K562 (cell line): ENCODE results near the gene OLAH. TPM values are rescaled to one million over a fixed set of nuclear protein-coding genes. Genes with fewer than 3 reads are reported as not detected.

Source experiments
- FOXA1 ChIP-seq: fragments of 450-650 bp; IDR thresholded peaks from 2 replicates; pipeline ENCODE4 v1.6.1; 2016; ENCODE audit warnings: mild to moderate bottlenecking, borderline replicate concordance
- FOXK1 ChIP-seq: sonication (generic); formaldehyde crosslinking; IDR thresholded peaks from 2 replicates; pipeline ENCODE4 v1.8.0; 2022; ENCODE audit warnings: missing genetic modification reagents, mild to moderate bottlenecking, borderline replicate concordance
- GATA2 ChIP-seq: sonication (generic); formaldehyde crosslinking; IDR thresholded peaks from 2 replicates; pipeline ENCODE4 v1.4.0; 2020; ENCODE audit warnings: mild to moderate bottlenecking, missing genetic modification reagents
- JUND ChIP-seq, 2 experiments: IDR thresholded peaks; 2 replicates in 1 of 2; 3 replicates in 1 of 2; pipeline ENCODE4 v1.6.1; 2011; ENCODE audit warnings: borderline replicate concordance in 2 of 2, low read depth in 2 of 2, low read length in 2 of 2, improper control_type of control experiment in 1 of 2, missing biosample characterization in 1 of 2, missing genetic modification characterization in 1 of 2, missing genetic modification reagents in 1 of 2
- KLF16 ChIP-seq: IDR thresholded peaks from 2 replicates; pipeline ENCODE4 v1.6.1; 2016; ENCODE audit warnings: antibody characterized with exemption
- PHTF2 ChIP-seq: fragments of 250-450 bp; sonication (Bioruptor Pico); IDR thresholded peaks from 2 replicates; pipeline ENCODE4 v1.5.0; 2021; ENCODE audit warnings: mild to moderate bottlenecking
- RB1 ChIP-seq: fragments of 450-650 bp; IDR thresholded peaks from 2 replicates; pipeline ENCODE4 v1.6.1; 2017; ENCODE audit warnings: low read depth, mild to moderate bottlenecking
- RBM22 ChIP-seq: fragments of 200-400 bp; formaldehyde crosslinking; IDR thresholded peaks from 2 replicates; pipeline ENCODE4 v1.6.1; 2018; ENCODE audit warnings: low read length, low read depth; ENCODE audit not compliant: poor library complexity, severe bottlenecking
- polyA plus RNA-seq, 8 experiments: library from polyadenylated mRNA; depleted of rRNA in 4 of 8; stranded (reverse) in 5 of 8; unstranded in 3 of 8; fragments of >200 nt; fragmentation: Nextera tagmentation in 2 of 8; fragmentation: Illumina TruSeq in 1 of 8; extraction: Ambion mirVana in 2 of 8; extraction: Trizol in 1 of 8; gene quantifications; 2 replicates each; pipeline versions ENCODE4 v1.2.1 to v1.2.3, GENCODE V29; 2011 to 2014; ENCODE audit warnings: inconsistent platforms in 1 of 8, missing spikeins in 1 of 8
- total RNA-seq, 7 experiments: library from RNA; depleted of rRNA in 6 of 7; stranded (reverse); fragments of >200 nt in 6 of 7; fragmentation: Illumina TruSeq in 2 of 7; extraction: Trizol in 2 of 7; gene quantifications; 2 replicates each; pipeline versions ENCODE4 v1.2.1 to v1.2.3, GENCODE V29; 2011 to 2021; ENCODE audit warnings: low replicate concordance in 1 of 7
- TF ChIP-seq, protein P1 (sequence below): sonication (generic); formaldehyde crosslinking; IDR thresholded peaks from 2 replicates; pipeline ENCODE4 v1.8.1; 2023; ENCODE audit warnings: mild to moderate bottlenecking, missing genetic modification reagents
- TF ChIP-seq, protein P2 (sequence below): fragments of 450-650 bp; IDR thresholded peaks from 2 replicates; pipeline ENCODE4 v1.6.1; 2017; ENCODE audit warnings: antibody characterized with exemption, mild to moderate bottlenecking
- TF ChIP-seq, protein P3 (sequence below), 2 experiments: fragments of 450-650 bp; formaldehyde crosslinking in 1 of 2; IDR thresholded peaks; 2 replicates each; pipeline versions ENCODE4 v1.4.0 to v1.6.1; 2014 to 2020; ENCODE audit warnings: mild to moderate bottlenecking in 2 of 2, borderline replicate concordance in 1 of 2, low read depth in 1 of 2

OLAH gene
- total and polyA plus RNA-seq, 9 of the 15 experiments (the other 6 are each of a cell fraction or from before 2014, with no cell fraction given) = 0.11 to 0.45 (median 0.18) TPM; not detected in 3

DNA sequence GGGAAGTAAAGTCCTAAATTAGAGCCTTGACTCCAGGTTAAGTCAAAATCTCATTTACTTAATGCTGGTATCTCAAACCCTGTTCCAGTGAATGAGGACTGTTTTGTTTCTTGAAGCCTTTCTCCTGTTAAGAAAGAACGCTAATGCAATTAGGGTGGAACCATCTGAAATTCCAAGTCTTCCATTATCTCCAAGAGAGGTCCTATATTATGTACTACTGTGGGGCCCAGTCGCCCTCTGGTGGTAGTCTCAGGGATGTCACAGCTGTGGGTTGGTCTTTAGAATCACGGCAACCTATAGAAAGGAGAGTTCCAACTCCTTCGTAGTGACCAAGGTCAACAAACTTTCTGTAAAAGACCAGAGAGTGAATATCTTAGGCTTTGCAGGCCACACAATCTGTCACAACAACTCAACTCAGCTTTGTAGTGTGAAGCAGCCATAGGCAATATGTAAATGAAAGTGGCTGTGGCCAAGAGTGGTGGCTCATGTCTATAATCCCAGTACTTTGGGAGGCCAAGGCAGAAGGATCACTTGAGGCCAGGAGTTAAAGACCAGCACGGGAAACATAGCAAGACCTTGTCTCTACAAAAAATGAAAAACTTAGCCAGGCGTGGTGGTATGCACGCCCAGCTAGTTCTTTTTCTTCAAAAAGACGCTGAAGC is 62.7 kb downstream of the OLAH start (continued):
- TF ChIP-seq, protein P1, sequence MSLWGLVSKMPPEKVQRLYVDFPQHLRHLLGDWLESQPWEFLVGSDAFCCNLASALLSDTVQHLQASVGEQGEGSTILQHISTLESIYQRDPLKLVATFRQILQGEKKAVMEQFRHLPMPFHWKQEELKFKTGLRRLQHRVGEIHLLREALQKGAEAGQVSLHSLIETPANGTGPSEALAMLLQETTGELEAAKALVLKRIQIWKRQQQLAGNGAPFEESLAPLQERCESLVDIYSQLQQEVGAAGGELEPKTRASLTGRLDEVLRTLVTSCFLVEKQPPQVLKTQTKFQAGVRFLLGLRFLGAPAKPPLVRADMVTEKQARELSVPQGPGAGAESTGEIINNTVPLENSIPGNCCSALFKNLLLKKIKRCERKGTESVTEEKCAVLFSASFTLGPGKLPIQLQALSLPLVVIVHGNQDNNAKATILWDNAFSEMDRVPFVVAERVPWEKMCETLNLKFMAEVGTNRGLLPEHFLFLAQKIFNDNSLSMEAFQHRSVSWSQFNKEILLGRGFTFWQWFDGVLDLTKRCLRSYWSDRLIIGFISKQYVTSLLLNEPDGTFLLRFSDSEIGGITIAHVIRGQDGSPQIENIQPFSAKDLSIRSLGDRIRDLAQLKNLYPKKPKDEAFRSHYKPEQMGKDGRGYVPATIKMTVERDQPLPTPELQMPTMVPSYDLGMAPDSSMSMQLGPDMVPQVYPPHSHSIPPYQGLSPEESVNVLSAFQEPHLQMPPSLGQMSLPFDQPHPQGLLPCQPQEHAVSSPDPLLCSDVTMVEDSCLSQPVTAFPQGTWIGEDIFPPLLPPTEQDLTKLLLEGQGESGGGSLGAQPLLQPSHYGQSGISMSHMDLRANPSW (CRISPR knock-in tag) = no peak
- no peak for TF ChIP-seq FOXK1
- TF ChIP-seq RB1 = no peak
- no peak for TF ChIP-seq RBM22
- no peak for TF ChIP-seq PHTF2
- TF ChIP-seq, protein P2, sequence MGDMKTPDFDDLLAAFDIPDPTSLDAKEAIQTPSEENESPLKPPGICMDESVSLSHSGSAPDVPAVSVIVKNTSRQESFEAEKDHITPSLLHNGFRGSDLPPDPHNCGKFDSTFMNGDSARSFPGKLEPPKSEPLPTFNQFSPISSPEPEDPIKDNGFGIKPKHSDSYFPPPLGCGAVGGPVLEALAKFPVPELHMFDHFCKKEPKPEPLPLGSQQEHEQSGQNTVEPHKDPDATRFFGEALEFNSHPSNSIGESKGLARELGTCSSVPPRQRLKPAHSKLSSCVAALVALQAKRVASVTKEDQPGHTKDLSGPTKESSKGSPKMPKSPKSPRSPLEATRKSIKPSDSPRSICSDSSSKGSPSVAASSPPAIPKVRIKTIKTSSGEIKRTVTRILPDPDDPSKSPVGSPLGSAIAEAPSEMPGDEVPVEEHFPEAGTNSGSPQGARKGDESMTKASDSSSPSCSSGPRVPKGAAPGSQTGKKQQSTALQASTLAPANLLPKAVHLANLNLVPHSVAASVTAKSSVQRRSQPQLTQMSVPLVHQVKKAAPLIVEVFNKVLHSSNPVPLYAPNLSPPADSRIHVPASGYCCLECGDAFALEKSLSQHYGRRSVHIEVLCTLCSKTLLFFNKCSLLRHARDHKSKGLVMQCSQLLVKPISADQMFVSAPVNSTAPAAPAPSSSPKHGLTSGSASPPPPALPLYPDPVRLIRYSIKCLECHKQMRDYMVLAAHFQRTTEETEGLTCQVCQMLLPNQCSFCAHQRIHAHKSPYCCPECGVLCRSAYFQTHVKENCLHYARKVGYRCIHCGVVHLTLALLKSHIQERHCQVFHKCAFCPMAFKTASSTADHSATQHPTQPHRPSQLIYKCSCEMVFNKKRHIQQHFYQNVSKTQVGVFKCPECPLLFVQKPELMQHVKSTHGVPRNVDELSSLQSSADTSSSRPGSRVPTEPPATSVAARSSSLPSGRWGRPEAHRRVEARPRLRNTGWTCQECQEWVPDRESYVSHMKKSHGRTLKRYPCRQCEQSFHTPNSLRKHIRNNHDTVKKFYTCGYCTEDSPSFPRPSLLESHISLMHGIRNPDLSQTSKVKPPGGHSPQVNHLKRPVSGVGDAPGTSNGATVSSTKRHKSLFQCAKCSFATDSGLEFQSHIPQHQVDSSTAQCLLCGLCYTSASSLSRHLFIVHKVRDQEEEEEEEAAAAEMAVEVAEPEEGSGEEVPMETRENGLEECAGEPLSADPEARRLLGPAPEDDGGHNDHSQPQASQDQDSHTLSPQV = no peak
- no peak for TF ChIP-seq FOXA1
- TF ChIP-seq, protein P3, sequence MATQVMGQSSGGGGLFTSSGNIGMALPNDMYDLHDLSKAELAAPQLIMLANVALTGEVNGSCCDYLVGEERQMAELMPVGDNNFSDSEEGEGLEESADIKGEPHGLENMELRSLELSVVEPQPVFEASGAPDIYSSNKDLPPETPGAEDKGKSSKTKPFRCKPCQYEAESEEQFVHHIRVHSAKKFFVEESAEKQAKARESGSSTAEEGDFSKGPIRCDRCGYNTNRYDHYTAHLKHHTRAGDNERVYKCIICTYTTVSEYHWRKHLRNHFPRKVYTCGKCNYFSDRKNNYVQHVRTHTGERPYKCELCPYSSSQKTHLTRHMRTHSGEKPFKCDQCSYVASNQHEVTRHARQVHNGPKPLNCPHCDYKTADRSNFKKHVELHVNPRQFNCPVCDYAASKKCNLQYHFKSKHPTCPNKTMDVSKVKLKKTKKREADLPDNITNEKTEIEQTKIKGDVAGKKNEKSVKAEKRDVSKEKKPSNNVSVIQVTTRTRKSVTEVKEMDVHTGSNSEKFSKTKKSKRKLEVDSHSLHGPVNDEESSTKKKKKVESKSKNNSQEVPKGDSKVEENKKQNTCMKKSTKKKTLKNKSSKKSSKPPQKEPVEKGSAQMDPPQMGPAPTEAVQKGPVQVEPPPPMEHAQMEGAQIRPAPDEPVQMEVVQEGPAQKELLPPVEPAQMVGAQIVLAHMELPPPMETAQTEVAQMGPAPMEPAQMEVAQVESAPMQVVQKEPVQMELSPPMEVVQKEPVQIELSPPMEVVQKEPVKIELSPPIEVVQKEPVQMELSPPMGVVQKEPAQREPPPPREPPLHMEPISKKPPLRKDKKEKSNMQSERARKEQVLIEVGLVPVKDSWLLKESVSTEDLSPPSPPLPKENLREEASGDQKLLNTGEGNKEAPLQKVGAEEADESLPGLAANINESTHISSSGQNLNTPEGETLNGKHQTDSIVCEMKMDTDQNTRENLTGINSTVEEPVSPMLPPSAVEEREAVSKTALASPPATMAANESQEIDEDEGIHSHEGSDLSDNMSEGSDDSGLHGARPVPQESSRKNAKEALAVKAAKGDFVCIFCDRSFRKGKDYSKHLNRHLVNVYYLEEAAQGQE (IDR thresholded peaks at IDR 0.05; ENCODE audit: borderline replicate concordance) = peak; percentile 80
- TF ChIP-seq, protein P3 (CRISPR knock-in tag; IDR thresholded peaks at IDR 0.05; ENCODE audit: low read depth) = no peak
- peak; percentile 47; the same call in 1 of the 2 replicates for TF ChIP-seq KLF16
- TF ChIP-seq JUND (IDR thresholded peaks at IDR 0.05; ENCODE audit: borderline replicate concordance, low read depth, low read length) = peak; percentile 30; the same call in 1 of the 2 replicates
- peak; percentile 22; the same call in 1 of the 3 replicates for TF ChIP-seq JUND (tag; IDR thresholded peaks at IDR 0.05; ENCODE audit: borderline replicate concordance, low read depth, low read length)
- 0 out of 2 replicates have a peak, but pooled peaks have one; percentile 21 for TF ChIP-seq GATA2 (CRISPR knock-in tag)
